Measurements from ENCODE around the gene TUBB2A.

GRCh38 chr6:3117912-3118352 is 39.4 kb downstream of the TUBB2A start:
- TF ChIP-seq CTCF (IDR thresholded peaks at IDR 0.05) (no peak), POLR2A (IDR thresholded peaks at IDR 0.05) (no peak)

Data from lower leg skin (tissue), 3 donors.